Neuronal stem cell (in vitro differentiated cells): ENCODE results near the gene IL16.

Experiments
- DNase-seq: peaks from one replicate; pipeline ENCODE4 v3.0.0-alpha.2; 2013; ENCODE audit warnings: low spot score
- H2AFZ ChIP-seq: one replicate; pipeline ENCODE4 v1.6.1; 2013; ENCODE audit warnings: mild to moderate bottlenecking, low read length, inconsistent platforms
- H2AK5ac ChIP-seq: 2 replicates; pipeline ENCODE4 v1.6.1; 2013; ENCODE audit warnings: low read depth, mild to moderate bottlenecking, inconsistent platforms, low read length, moderate library complexity, mixed read lengths
- H2BK120ac ChIP-seq: 2 replicates; pipeline ENCODE4 v1.6.1; 2013; ENCODE audit warnings: low read depth, mild to moderate bottlenecking, inconsistent platforms, low read length, moderate library complexity, mixed read lengths
- H2BK12ac ChIP-seq: one replicate; pipeline ENCODE4 v1.6.1; 2013; ENCODE audit warnings: low read length, inconsistent platforms
- H2BK15ac ChIP-seq: 2 replicates; pipeline ENCODE4 v1.6.1; 2013; ENCODE audit warnings: mild to moderate bottlenecking, low read length, inconsistent platforms, mixed read lengths
- H2BK5ac ChIP-seq: one replicate; pipeline ENCODE4 v1.6.1; 2013; ENCODE audit warnings: inconsistent platforms, mild to moderate bottlenecking, low read length, moderate library complexity
- H3K14ac ChIP-seq: one replicate; pipeline ENCODE4 v1.6.1; 2013; ENCODE audit warnings: low read length, inconsistent platforms
- H3K18ac ChIP-seq: 2 replicates; pipeline ENCODE4 v1.6.1; 2013; ENCODE audit warnings: low read length, inconsistent platforms
- H3K23ac ChIP-seq: 2 replicates; pipeline ENCODE4 v1.6.1; 2013; ENCODE audit warnings: low read depth, mild to moderate bottlenecking, mixed read lengths, low read length, inconsistent platforms; ENCODE audit not compliant: poor library complexity
- H3K27ac ChIP-seq: replicated peaks from 3 replicates; pipeline ENCODE4 v1.5.1; 2013; ENCODE audit warnings: low read length, inconsistent platforms
- H3K27me3 ChIP-seq, 3 experiments: 2 replicates each; pipeline ENCODE4 v1.6.1; 2013; ENCODE audit warnings: low read length in 3 of 3, mild to moderate bottlenecking in 2 of 3, inconsistent platforms in 1 of 3, low read depth in 1 of 3, mixed read lengths in 1 of 3, moderate library complexity in 1 of 3; ENCODE audit not compliant: control insufficient read depth in 3 of 3, insufficient read depth in 3 of 3
- H3K36me3 ChIP-seq, 2 donors: replicated peaks in 1 of 2; 2 replicates each; pipeline ENCODE4 v1.6.1; 2013; ENCODE audit warnings: low read length in 2 of 2; ENCODE audit not compliant: control insufficient read depth in 2 of 2, insufficient read depth in 2 of 2
- H3K4ac ChIP-seq: 2 replicates; pipeline ENCODE4 v1.6.1; 2013; ENCODE audit warnings: inconsistent platforms, mild to moderate bottlenecking, low read length, moderate library complexity
- H3K4me1 ChIP-seq, 2 donors: 1 replicate in 1 of 2; 2 replicates in 1 of 2; pipeline ENCODE4 v1.6.1; 2013; ENCODE audit warnings: low read length in 2 of 2, low read depth in 1 of 2; ENCODE audit not compliant: control insufficient read depth in 2 of 2, insufficient read depth in 1 of 2
- H3K4me2 ChIP-seq: one replicate; pipeline ENCODE4 v1.6.1; 2013; ENCODE audit warnings: mild to moderate bottlenecking, low read length, inconsistent platforms; ENCODE audit not compliant: insufficient read depth, poor library complexity, severe bottlenecking
- H3K4me3 ChIP-seq, 2 donors: 2 replicates each; pipeline ENCODE4 v1.5.1; 2013; ENCODE audit warnings: low read length in 2 of 2, mild to moderate bottlenecking in 2 of 2, inconsistent platforms in 1 of 2, moderate library complexity in 1 of 2
- H3K79me1 ChIP-seq: one replicate; pipeline ENCODE4 v1.6.1; 2013; ENCODE audit warnings: low read depth, mild to moderate bottlenecking, inconsistent platforms, low read length, moderate library complexity
- H3K9ac ChIP-seq: one replicate; pipeline ENCODE4 v1.6.1; 2013; ENCODE audit warnings: mild to moderate bottlenecking, low read depth, low read length, inconsistent platforms; ENCODE audit not compliant: poor library complexity
- H3K9me3 ChIP-seq, 2 donors: replicated peaks in 1 of 2; 2 replicates each; pipeline versions ENCODE3 to v1.6.1; 2013; ENCODE audit warnings: low read length in 2 of 2, mild to moderate bottlenecking in 2 of 2, inconsistent platforms in 1 of 2, low read depth in 1 of 2, mixed read lengths in 1 of 2, moderate library complexity in 1 of 2; ENCODE audit not compliant: control insufficient read depth in 2 of 2, insufficient read depth in 1 of 2
- H4K8ac ChIP-seq: one replicate; pipeline ENCODE4 v1.6.1; 2013; ENCODE audit warnings: low read depth, mild to moderate bottlenecking, inconsistent platforms, low read length, moderate library complexity
- H4K91ac ChIP-seq: one replicate; pipeline ENCODE4 v1.6.1; 2013; ENCODE audit warnings: low read length, low read depth, mild to moderate bottlenecking, inconsistent platforms; ENCODE audit not compliant: poor library complexity
- WGBS, 2 donors: extraction: QIAGEN DNeasy Blood & Tissue Kit; methylation state at CpG; one replicate each; pipeline ENCODE4 v1.1.7; 2013; ENCODE audit warnings: missing lambda C conversion rate in 2 of 2, mixed read lengths in 1 of 2; ENCODE audit not compliant: insufficient read length in 2 of 2, insufficient replicate concordance in 1 of 2; ENCODE audit errors: extremely low coverage in 2 of 2; 5-methylcytosine and 5-hydroxymethylcytosine counted together

The IL16 gene

GRCh38 chr15:81184188-81184587 is 12.5 kb upstream of the IL16 start:
- H2AFZ ChIP-seq = no peak overlapping the region
- no peak overlapping the region for H3K4ac ChIP-seq
- no peak overlapping the region for H2BK15ac ChIP-seq
- no peak overlapping the region for H2BK12ac ChIP-seq
- no peaks in the 10 kb centered on the region for H3K36me3 ChIP-seq
- H3K18ac ChIP-seq = no peak overlapping the region
- no peak overlapping the region for H3K4me2 ChIP-seq
- no peak overlapping the region for H2AK5ac ChIP-seq
- H3K79me1 ChIP-seq = no peaks in the 10 kb centered on the region
- H4K8ac ChIP-seq = no peak overlapping the region
- H3K23ac ChIP-seq = no peak overlapping the region
- H3K9me3 ChIP-seq = no peaks in the 10 kb centered on the region
- no peak for DNase-seq
- peaks cover 0 to 7% of the 10 kb centered on the region in 2 donors for H3K4me1 ChIP-seq
- H3K9ac ChIP-seq = no peak overlapping the region
- no peak overlapping the region for H3K4me3 ChIP-seq
- no peak overlapping the region for H3K14ac ChIP-seq
- H3K27ac ChIP-seq = no peak overlapping the region
- no peaks in the 10 kb centered on the region for H3K27me3 ChIP-seq
- no CpG with 5 or more reads among the region's 5 CpGs for WGBS, 2 donors
- H2BK5ac ChIP-seq = no peak overlapping the region
- no peak overlapping the region for H4K91ac ChIP-seq
- H2BK120ac ChIP-seq = no peak overlapping the region

- Histone ChIP-seq H3K27ac (no peak overlapping the region), H3K36me3 (no peaks in the 10 kb centered on the region), H3K4me1 (peaks cover 0 to 7% of the 10 kb centered on the region in 2 donors), H3K18ac (no peak overlapping the region), H3K23ac (no peak overlapping the region), H3K4me2 (no peak overlapping the region), H2BK5ac (no peak overlapping the region), H3K27me3 (no peaks in the 10 kb centered on the region), H3K14ac (no peak overlapping the region), H3K4me3 (no peak overlapping the region), H2AK5ac (no peak overlapping the region), H3K4ac (no peak overlapping the region), H2BK12ac (no peak overlapping the region), H3K9ac (no peak overlapping the region), H2AFZ (no peak overlapping the region), H3K9me3 (no peaks in the 10 kb centered on the region), H3K79me1 (no peaks in the 10 kb centered on the region), H4K91ac (no peak overlapping the region), H2BK120ac (no peak overlapping the region), H4K8ac (no peak overlapping the region), H2BK15ac (no peak overlapping the region)
- no peak for DNase-seq
- 100% methylated on average over 1 of the region's 5 CpGs; no CpG with 5 or more reads in 1 of the 2 donors for WGBS, 2 donors
Measured at GRCh38 chr15:81185631-81186295, 10.9 kb upstream of the IL16 start.

GRCh38 chr15:81188354-81188753 is 8.3 kb upstream of the IL16 start:
- no peak overlapping the region for H3K9ac ChIP-seq
- no peak overlapping the region for H3K4me3 ChIP-seq
- H4K8ac ChIP-seq = no peak overlapping the region
- no peak overlapping the region for H4K91ac ChIP-seq
- no peak overlapping the region for H2BK120ac ChIP-seq
- no peaks in the 10 kb centered on the region for H3K79me1 ChIP-seq
- H3K23ac ChIP-seq = no peak overlapping the region
- no peak overlapping the region for H3K4ac ChIP-seq
- H3K4me1 ChIP-seq = no peaks in the 10 kb centered on the region
- H2BK12ac ChIP-seq = no peak overlapping the region
- H3K18ac ChIP-seq = no peak overlapping the region
- WGBS, 2 donors = no CpG with 5 or more reads among the region's 8 CpGs
- H3K4me2 ChIP-seq = no peak overlapping the region
- H3K27ac ChIP-seq = no peak overlapping the region
- no peak overlapping the region for H3K14ac ChIP-seq
- H3K9me3 ChIP-seq = no peaks in the 10 kb centered on the region
- no peak overlapping the region for H2AK5ac ChIP-seq
- DNase-seq = no peak
- no peak overlapping the region for H2BK5ac ChIP-seq
- no peaks in the 10 kb centered on the region for H3K36me3 ChIP-seq
- H2BK15ac ChIP-seq = no peak overlapping the region
- no peak overlapping the region for H2AFZ ChIP-seq
- H3K27me3 ChIP-seq = no peaks in the 10 kb centered on the region

- Histone ChIP-seq H3K36me3 (no peaks in the 10 kb centered on the region), H2AK5ac (no peak overlapping the region), H3K79me1 (no peaks in the 10 kb centered on the region), H3K9me3 (no peaks in the 10 kb centered on the region), H4K8ac (no peak overlapping the region), H3K4me3 (no peak overlapping the region), H3K27ac (no peak overlapping the region), H2BK15ac (no peak overlapping the region), H3K9ac (no peak overlapping the region), H3K18ac (no peak overlapping the region), H2AFZ (no peak overlapping the region), H3K4me2 (no peak overlapping the region), H3K27me3 (no peaks in the 10 kb centered on the region), H2BK120ac (no peak overlapping the region), H4K91ac (no peak overlapping the region), H3K14ac (no peak overlapping the region), H3K4me1 (no peaks in the 10 kb centered on the region), H2BK12ac (no peak overlapping the region), H2BK5ac (no peak overlapping the region), H3K4ac (no peak overlapping the region), H3K23ac (no peak overlapping the region)
- WGBS, 2 donors = no CpG with 5 or more reads among the region's 11 CpGs
- DNase-seq = no peak
Measured at GRCh38 chr15:81189583-81190283, 6.9 kb upstream of the IL16 start.
